HG02642 (cell line): ENCODE data around the gene LGALS4.
"Not testable (repeated sequence)": the region's sequence is repeated elsewhere in the genome, so short reads cannot be mapped to it uniquely, and the experiment has no call there.

Source experiments
- ATAC-seq: cut with Tn5 transposase; IDR thresholded peaks from one replicate; pipeline ENCODE4 v1.9.1; 2021; ENCODE audit warnings: mild to moderate bottlenecking; ENCODE audit not compliant: unreplicated experiment, poor library complexity

Gene LGALS4

DNA sequence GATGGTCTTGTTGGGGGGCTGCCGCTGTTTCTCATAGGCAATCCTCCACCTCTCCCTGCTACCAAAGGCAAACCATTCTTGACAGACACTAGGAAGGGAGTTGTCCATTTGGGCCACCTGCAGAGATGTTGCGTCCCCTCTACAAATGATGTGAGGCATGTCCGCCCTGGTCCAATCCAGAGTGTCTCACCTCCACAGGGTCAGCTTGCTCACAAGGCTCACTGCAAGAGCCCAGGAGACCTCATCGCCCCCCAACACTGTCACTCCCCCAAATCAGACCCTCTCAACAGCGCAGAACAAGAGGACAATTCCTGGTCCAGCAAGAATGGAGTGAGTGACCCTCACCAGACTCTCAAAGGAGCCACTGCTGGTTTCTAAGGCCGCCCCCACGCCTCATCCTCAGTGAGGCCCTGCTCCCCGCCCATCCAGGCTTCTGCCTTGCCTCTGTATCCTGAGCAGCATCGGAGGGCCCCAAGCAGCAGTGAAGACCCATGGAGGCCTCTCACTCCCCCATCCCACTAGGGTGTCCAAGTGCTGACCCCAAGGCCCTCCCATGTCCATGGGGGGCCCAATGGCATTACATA lies 30.5 kb upstream of the LGALS4 start:
- ATAC-seq = no peak

DNA sequence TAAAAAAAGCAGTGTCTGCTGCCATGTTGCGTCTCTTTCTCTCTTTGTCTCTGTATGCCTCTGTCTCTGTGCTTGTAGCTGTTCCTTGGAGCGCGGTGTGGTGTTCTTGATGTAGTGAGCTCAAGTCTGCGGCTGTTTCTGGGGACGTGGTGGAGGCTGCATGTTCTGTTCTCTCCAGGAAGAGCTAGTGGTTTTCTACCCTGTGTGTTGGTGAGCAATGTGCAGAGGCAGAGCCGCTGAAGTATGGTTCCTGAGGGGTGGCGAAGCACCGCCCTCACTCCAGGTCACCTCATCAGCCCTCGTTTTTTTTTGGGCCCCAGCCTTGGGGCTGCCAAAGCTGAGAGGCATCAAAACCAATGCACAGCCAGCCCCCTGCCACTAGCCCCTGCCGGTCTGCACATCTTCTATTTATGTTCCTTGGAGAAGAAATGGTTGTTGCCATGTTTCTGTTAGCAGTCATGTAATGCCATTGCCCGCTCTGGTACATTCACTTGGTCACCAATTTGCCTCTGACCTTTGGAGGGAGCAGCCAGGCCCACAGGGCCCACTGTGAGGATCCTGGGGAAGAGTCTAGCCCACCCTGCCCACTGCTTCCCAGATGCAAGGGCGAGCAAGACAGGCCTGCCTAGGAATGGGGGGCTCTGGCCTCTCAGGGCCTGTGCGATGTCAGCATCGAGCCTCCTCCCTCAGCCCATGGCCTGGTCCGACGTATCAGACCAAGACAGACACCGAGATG lies 29.9 kb upstream of the LGALS4 start:
- ATAC-seq = no peak

GRCh38 chr19:38841787-38842438 lies 29.2 kb upstream of the LGALS4 start:
- ATAC-seq = no peak

DNA sequence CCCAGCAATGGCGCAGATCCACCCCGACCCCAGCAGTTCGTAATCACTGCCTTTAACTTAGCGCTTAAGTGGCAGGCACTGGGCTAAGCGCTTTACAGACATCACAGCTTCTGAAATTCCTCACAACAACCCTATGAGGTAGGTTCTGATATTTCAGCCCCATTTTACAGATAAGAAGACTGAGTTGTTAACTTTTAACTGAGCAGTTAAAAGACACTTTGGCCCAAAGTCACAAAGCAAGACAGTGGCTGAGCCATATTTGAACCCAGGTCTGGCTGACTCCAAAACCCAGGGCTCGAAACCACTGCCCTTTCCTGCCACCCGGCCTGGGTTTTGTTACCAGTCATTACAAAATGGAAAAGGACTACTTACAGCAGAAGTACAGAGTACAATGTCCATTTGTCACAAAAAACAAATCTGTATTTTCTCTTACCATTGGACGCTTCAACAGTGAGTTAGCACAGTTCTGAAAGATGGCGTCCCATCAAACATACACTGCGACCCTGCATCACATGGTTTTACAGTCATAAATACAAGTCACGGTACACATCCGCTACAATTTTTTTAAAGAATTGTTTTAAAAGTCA lies 28.5 kb upstream of the LGALS4 start:
- ATAC-seq = no peak

DNA sequence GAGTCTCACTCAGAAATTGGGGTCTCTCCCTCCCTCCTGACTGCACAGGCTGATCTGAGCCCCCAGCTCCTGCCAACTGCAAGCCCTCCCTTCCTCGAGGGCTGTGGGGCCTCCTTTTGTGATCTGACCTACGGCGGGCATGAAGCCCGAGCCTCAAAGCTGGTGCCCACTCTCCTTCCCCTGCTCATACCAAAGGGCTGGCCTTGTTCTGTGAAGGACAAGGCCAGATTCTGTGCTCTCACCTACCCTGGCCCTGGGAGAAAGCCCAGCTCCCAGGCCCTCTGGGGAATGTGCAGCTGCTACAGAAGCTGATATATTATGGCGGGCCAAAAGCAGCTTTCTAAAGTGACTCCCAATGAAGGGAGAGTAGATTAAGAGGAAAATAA lies 27.8 kb upstream of the LGALS4 start:
- no peak for ATAC-seq

DNA sequence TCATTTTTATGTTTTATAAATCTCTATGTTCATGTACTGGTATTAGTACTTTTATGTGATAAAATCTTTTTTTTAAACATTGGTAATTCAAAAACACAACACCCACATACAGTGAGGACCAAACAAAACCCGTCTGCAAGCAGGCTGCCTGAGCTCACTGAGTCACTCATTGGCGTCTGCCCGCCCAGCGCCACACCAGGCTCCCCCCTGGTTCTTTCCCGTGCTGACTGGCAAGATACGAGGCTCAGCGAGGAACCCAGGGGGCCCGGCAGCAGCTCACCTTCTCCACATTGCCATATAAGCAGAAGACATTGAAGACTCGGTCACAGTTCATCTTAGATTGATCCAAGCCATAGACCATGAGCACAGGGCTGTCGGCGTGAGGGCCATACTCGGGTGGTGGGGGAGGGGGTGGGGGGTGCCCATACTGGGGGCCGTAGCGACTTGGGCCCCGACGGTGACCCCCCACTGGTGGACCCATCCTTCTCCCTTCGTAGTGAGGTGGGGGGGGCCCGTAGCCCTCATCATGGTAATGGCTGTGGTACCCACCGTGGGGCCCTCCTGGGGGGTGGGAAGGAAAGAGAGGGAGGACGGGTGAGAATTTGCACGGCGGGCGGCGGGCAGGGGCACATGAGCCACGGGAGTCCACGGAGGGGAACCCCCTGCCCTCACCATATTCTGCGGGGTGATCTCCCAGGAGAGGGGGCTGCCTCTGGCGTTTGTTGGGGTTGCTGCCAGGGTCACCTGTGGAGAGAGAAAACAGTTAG lies 27.3 kb upstream of the LGALS4 start:
- no peak for ATAC-seq

DNA sequence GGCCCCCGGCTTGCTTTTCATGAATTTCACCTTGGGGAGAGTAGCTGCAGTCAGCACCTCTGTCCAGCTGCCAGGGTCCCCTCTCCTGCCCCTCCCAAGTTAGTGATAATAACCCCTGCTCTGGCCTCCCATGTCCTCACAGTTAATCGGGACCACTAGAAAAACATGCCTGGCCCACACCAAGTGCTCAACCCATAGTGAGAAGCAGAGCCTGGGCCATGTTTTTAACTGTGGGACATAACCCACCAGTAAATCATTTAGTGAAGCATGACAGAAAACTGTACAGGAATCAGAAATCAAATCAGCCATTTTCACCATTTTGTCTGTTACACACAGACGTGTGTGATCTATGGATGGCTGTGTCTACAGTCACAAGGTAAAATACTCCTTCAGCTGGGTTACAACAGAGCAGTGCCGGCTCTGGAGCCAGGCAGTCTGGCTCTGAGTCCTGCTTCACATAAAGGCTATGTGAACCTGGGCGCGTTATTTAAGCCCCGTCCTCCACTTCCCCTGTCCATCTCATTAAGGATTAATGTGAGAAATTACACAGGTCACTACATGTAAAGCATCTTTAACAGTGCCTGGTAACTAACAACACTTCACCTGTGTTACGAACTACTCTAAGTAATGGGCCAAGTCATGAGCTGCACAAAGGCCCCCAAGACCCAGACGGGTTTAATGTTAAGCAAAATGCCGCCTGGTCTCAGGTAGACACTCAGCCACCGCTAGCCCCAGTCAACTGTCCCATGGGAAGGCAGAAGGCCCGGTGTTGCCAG lies 26.4 kb upstream of the LGALS4 start:
- no peak for ATAC-seq

DNA sequence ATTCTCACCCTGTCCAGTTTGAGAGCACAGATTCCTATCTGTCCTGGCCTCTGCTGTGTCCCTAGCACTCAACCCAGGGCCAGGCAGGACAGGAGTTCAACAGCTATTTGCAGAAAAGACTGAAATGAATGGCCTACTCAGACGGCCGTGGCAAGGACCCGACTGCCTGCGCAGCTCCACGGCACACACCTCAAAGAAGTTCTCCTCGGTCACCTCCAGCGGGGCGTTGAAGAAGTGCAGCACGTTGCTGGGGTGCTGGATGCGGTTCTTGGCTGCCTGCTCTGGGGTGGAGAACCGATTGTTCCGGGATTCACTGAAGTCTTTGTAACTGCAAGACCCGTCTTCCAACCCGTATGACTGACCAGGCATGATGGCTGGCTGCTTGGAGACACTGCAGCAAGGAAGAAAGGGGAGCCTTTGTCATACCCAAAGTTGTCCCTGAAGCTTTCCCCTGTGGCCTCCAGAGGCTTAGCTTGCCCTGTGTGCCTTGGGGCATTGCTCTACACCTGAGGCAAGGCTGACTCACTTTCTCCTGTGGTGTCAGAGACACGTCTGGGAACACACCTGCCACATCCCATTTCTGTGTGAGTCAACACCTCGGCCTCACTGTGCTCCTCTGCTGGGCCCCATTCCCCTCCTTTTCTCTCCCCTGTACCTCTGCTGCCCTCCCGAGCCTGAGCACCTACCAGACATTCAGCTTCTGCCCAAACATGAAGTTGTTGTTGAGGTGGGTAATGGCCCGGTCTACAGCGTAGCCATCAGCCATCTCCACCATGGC lies 25.7 kb upstream of the LGALS4 start:
- no peak for ATAC-seq

GRCh38 chr19:38837656-38838121 lies 24.9 kb upstream of the LGALS4 start:
- ATAC-seq = no peak

GRCh38 chr19:38836983-38837626 lies 24.4 kb upstream of the LGALS4 start:
- ATAC-seq = no peak

DNA sequence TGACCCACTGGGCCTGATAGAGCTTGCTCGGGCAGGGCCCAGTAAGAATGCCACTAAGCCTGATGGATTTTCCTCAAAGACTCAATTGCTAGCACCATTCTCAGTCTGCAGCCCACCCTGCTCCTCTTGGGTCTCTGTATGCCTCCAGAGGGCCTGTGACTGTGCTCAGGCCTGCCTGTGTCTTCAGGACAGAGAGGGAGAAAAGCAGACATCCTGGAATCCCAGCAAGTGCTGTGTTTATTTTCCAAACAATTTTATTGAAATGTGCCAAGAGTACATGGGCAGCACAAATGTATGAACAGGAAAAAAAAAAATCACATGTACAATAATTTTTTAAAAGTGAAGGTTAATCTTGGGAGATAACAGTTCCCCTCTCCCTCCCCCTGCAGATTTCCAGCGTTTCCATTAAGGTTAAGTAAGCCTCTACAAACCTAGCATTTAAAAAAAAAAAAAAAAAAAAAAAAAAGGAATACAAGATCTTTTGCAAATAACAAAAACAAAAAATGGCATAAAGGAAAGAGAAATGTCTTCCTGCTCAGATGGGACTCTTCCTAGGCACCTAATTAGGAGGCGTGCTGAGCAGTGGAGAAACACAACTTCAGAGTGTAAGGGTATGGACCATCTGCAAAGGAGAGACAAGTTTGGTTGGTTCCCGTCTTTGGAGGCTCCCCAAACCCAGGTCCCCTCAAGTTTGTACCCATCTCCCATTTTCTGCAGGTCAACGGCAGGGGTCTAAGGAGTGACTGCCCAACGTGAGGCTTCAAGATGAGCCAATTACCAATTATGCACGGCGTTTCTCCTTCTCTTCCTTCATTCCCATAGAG lies 23.6 kb upstream of the LGALS4 start:
- ATAC-seq = no peak

- no peak for ATAC-seq
These were observed 21.8 kb upstream of the LGALS4 start for GRCh38 chr19:38834590-38834989.

DNA sequence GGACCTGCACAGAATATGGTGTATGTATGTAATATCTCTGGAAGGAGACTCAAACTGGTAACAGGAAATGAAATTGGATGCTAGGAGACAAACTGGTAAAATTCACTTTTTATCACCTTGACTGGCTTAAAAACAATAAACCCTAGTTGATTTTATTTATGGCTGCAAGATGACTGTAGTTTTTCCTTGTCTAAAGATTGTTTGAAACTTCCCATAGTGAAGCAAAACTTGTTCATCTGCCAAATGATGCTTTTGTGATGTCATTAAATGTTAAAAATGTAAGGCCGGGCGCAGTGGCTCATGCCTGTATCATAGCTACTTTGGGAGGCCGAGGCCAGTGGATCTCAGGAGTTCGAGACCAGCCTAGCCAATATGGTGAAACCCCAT lies 21.4 kb upstream of the LGALS4 start:
- no peak for ATAC-seq

DNA sequence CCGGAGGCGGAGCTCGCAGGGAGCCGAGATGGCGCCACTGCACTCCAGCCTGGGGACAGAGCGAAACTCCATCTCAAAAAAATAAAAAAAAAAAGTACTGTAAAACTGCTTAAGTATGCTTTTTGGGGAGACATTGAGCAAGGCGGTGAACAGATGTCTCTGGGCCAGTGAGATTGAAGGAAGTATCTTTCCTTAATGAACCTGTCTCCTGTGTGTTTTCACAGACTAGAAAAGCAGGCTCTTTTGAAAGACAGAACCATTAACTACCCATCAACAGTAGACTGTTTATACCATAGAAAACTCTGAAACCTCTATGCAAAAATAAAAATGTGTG lies 20.3 kb upstream of the LGALS4 start:
- no peak for ATAC-seq

DNA sequence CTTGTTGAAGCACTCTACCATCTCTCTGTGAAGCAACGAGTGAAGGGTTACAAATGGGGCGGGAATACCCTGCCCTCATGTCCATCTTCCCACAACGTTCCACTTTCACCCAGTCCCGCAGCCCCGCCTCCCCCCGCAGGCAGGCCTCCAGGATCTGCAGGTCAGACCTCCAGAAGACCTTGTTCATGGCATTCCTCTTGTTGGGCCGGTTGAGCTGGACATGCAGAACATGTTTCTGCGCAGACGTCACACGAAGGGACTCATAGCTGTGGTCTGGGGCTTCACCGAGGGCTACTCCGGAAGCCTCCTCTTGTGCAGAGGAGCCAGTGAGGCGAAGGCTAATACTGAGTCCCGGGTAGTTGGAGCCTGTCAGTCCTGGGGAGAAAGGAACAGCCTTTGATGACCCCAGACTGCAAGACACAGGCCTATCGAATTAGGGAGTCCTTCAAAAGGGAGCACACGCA lies 18.4 kb upstream of the LGALS4 start:
- ATAC-seq = peak; percentile 38

DNA sequence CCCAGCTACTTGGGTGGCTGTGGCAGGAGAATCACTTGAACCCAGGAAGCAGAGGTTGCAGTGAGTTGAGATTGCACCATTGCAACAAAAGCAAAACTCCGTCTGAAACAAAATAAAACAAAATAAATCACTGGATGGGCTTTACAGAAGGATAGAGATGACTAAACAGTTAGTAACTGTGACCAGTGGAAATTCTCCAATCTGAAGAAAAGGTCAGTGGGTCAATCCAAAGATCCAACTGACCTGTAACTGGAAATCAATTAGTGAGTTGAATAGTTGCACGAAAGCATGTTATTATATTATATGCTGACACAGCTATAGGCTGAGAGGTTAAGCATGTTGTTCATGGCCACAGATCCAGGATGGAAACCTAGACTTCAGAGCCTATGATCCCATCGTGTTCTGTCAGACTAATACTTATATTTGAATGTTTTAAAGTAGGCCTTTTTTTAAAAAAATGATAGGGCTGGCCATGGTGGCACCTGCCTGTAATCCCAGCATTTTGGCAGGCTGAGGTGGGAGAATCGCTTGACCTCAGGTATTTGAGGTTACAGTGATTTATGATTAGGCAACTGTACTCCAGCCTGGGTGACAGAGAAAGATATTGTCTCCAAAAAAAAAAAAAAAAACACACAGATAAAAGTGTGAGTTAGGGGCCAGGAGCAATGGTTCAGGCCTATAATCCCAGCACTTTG lies 17.4 kb upstream of the LGALS4 start:
- ATAC-seq = no peak

- ATAC-seq = not testable (repeated sequence)
These were observed 16.5 kb upstream of the LGALS4 start for GRCh38 chr19:38829203-38829602.
